ENCODE results near the gene TRIM52. TPM values are rescaled to one million over a fixed set of nuclear protein-coding genes. Genes with fewer than 3 reads are reported as not detected.
"Not testable (repeated sequence)": the region's sequence is repeated elsewhere in the genome, so short reads cannot be mapped to it uniquely, and the experiment has no call there.

The TRIM52 gene
- total RNA-seq, 2 experiments from 2014 or later, result 35.9 to 37.6 TPM

GRCh38 chr5:181283347-181283746 is 22.4 kb upstream of the TRIM52 start:
- Mint-ChIP-seq H3K36me3 (ENCODE audit: low read depth) (no peaks in the 10 kb centered on the region), H3K4me1 (ENCODE audit: low read depth) (no peaks in the 10 kb centered on the region), H3K9me3 (no peaks in the 10 kb centered on the region), H3K27ac (no peak overlapping the region), H3K4me3 (no peak overlapping the region), H3K27me3 (no peaks in the 10 kb centered on the region)
- DNase-seq (no peak), ATAC-seq (ENCODE audit: poor library complexity) (no peak)
- H3K27ac ChIP-seq (ENCODE audit: low read depth in 1 of 2, low read length in 2 of 2), result no peak overlapping the region
- H3K36me3 ChIP-seq (ENCODE audit: insufficient read depth, low read length), result no peaks in the 10 kb centered on the region
- TF ChIP-seq, protein P1, sequence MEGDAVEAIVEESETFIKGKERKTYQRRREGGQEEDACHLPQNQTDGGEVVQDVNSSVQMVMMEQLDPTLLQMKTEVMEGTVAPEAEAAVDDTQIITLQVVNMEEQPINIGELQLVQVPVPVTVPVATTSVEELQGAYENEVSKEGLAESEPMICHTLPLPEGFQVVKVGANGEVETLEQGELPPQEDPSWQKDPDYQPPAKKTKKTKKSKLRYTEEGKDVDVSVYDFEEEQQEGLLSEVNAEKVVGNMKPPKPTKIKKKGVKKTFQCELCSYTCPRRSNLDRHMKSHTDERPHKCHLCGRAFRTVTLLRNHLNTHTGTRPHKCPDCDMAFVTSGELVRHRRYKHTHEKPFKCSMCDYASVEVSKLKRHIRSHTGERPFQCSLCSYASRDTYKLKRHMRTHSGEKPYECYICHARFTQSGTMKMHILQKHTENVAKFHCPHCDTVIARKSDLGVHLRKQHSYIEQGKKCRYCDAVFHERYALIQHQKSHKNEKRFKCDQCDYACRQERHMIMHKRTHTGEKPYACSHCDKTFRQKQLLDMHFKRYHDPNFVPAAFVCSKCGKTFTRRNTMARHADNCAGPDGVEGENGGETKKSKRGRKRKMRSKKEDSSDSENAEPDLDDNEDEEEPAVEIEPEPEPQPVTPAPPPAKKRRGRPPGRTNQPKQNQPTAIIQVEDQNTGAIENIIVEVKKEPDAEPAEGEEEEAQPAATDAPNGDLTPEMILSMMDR (IDR thresholded peaks at IDR 0.05), result no peak
- intact Hi-C loops (cut with DNase I, micrococcal nuclease), result no loop called here
- H3K9me3 ChIP-seq (ENCODE audit: control insufficient read depth in 1 of 2, insufficient read depth in 1 of 2, low read length in 2 of 2), result no peaks in the 10 kb centered on the region
- no peaks in the 10 kb centered on the region for H3K27me3 ChIP-seq (ENCODE audit: control insufficient read depth in 1 of 2, insufficient read depth in 2 of 2, low read length in 2 of 2)
- ChIA-PET CTCF (no interaction called here), POLR2A (no interaction called here)
- H3K4me3 ChIP-seq (ENCODE audit: low read length), result no peak overlapping the region
- no peaks in the 10 kb centered on the region for H3K4me1 ChIP-seq (ENCODE audit: insufficient read depth, low read length)

- DNase-seq (no peak), ATAC-seq (ENCODE audit: poor library complexity) (no peak)
- Mint-ChIP-seq H3K36me3 (ENCODE audit: low read depth) (no peaks in the 10 kb centered on the region), H3K27ac (no peak overlapping the region), H3K27me3 (no peaks in the 10 kb centered on the region), H3K9me3 (no peaks in the 10 kb centered on the region), H3K4me1 (ENCODE audit: low read depth) (no peaks in the 10 kb centered on the region), H3K4me3 (no peak overlapping the region)
- no peaks in the 10 kb centered on the region for H3K36me3 ChIP-seq (ENCODE audit: insufficient read depth, low read length)
- H3K4me1 ChIP-seq (ENCODE audit: insufficient read depth, low read length), result no peaks in the 10 kb centered on the region
- intact Hi-C loops (cut with DNase I, micrococcal nuclease), result no loop called here
- ChIA-PET CTCF (no interaction called here), POLR2A (no interaction called here)
- TF ChIP-seq, protein P1 (IDR thresholded peaks at IDR 0.05), result no peak
- H3K9me3 ChIP-seq (ENCODE audit: control insufficient read depth in 1 of 2, insufficient read depth in 1 of 2, low read length in 2 of 2), result no peaks in the 10 kb centered on the region
- no peak overlapping the region for H3K4me3 ChIP-seq (ENCODE audit: low read length)
- no peaks in the 10 kb centered on the region for H3K27me3 ChIP-seq (ENCODE audit: control insufficient read depth in 1 of 2, insufficient read depth in 2 of 2, low read length in 2 of 2)
- H3K27ac ChIP-seq (ENCODE audit: low read depth in 1 of 2, low read length in 2 of 2), result no peak overlapping the region
Observed at GRCh38 chr5:181282874-181283273, 21.9 kb upstream of the TRIM52 start.

DNA sequence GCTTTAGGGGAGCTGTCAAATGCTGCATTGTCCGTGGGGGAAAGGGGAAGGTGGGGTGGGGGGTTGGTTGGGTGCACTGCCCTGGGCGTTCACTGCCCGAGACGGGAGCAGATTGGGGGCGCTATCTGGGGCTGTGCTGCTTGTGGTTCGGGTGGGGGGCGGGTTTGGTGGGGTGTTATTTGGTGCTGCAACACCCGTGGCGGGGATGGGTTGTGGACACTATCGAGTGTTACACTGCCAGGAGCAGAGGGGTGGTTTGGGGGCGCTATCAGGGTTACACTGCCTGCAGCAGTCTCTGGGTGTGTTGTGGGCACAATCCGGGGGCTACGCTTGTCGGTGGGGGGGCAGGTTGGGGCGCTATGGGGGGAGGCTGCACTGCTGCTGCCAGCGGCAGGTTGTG is 21.5 kb upstream of the TRIM52 start:
- H3K27ac ChIP-seq (ENCODE audit: low read depth in 1 of 2, low read length in 2 of 2); ATAC-seq (ENCODE audit: poor library complexity); H3K27me3 ChIP-seq (ENCODE audit: control insufficient read depth in 1 of 2, insufficient read depth in 2 of 2, low read length in 2 of 2); H3K36me3 Mint-ChIP-seq (ENCODE audit: low read depth); CTCF ChIA-PET; POLR2A ChIA-PET; H3K27ac Mint-ChIP-seq; H3K4me3 Mint-ChIP-seq; H3K9me3 Mint-ChIP-seq; H3K36me3 ChIP-seq (ENCODE audit: insufficient read depth, low read length); H3K4me1 Mint-ChIP-seq (ENCODE audit: low read depth); H3K4me1 ChIP-seq (ENCODE audit: insufficient read depth, low read length); H3K9me3 ChIP-seq (ENCODE audit: control insufficient read depth in 1 of 2, insufficient read depth in 1 of 2, low read length in 2 of 2); DNase-seq; H3K27me3 Mint-ChIP-seq; H3K4me3 ChIP-seq (ENCODE audit: low read length); intact Hi-C loops (cut with DNase I, micrococcal nuclease): not testable (repeated sequence)

GRCh38 chr5:181281984-181282316 is 21.0 kb upstream of the TRIM52 start:
- TF ChIP-seq, protein P1 (IDR thresholded peaks at IDR 0.05), result no peak
- H3K27me3 Mint-ChIP-seq, result no peaks in the 10 kb centered on the region
- H3K27ac ChIP-seq (ENCODE audit: low read depth in 1 of 2, low read length in 2 of 2), result no peak overlapping the region
- ChIA-PET POLR2A (no interaction called here), CTCF (no interaction called here)
- no peaks in the 10 kb centered on the region for H3K9me3 ChIP-seq (ENCODE audit: control insufficient read depth in 1 of 2, insufficient read depth in 1 of 2, low read length in 2 of 2)
- H3K4me1 Mint-ChIP-seq (ENCODE audit: low read depth), result no peaks in the 10 kb centered on the region
- intact Hi-C loops (cut with DNase I, micrococcal nuclease), result no loop called here
- ATAC-seq (ENCODE audit: poor library complexity) (no peak), DNase-seq (no peak)
- H3K27me3 ChIP-seq (ENCODE audit: control insufficient read depth in 1 of 2, insufficient read depth in 2 of 2, low read length in 2 of 2), result no peaks in the 10 kb centered on the region
- no peaks in the 10 kb centered on the region for H3K36me3 Mint-ChIP-seq (ENCODE audit: low read depth)
- H3K9me3 Mint-ChIP-seq, result no peaks in the 10 kb centered on the region
- H3K27ac Mint-ChIP-seq, result no peak overlapping the region
- H3K4me3 Mint-ChIP-seq, result no peak overlapping the region
- no peak overlapping the region for H3K4me3 ChIP-seq (ENCODE audit: low read length)
- no peaks in the 10 kb centered on the region for H3K4me1 ChIP-seq (ENCODE audit: insufficient read depth, low read length)
- no peaks in the 10 kb centered on the region for H3K36me3 ChIP-seq (ENCODE audit: insufficient read depth, low read length)

Measured in CD4-positive, alpha-beta T cell (primary cell).